Measurements from ENCODE around the gene RMI1. TPM values are rescaled to one million over a fixed set of nuclear protein-coding genes. Genes with fewer than 3 reads are reported as not detected.
A peak's percentile ranks its signal among the peaks of the same experiment; 100 is the strongest.

RMI1 gene
- total and polyA plus RNA-seq, 2 of the 8 experiments (the other 6 are each of a cell fraction or from before 2014, with no cell fraction given): 3.0 to 34.1 TPM

DNA sequence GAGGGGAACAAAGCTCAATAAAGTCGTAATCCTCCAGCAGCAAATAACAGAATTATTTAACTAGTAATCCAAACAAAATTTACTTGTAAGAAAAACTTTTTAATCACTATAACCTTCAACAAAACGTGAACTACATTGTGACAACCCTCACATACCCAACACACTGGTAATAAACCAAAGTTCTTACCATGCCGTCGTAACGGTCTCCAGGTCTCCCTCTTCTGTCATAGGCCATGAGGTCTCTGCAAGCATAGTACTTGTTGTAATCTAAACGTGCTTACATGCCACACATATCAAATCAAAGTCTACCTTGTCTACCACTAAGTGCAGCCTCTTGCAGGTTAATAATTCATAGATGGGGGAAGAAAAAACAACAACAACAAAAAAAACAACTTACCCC lies 9.1 kb upstream of the RMI1 start:
- H4K20me1 ChIP-seq (replicated peaks in 1 of 2; ENCODE audit: control insufficient read depth in 1 of 2, insufficient read depth in 2 of 2, low read length in 2 of 2): peaks cover 9 to 12% of the 10 kb centered on the region in 2 experiments
- no peaks in the 10 kb centered on the region for H3K9me3 ChIP-seq (ENCODE audit: insufficient read depth in 2 of 2, low read depth in 1 of 2, low read length in 1 of 2)
- H2BK15ac ChIP-seq (ENCODE audit: low read length): no peak overlapping the region
- H3K79me2 ChIP-seq (ENCODE audit: control insufficient read depth in 1 of 2, insufficient read depth in 2 of 2, low read length in 2 of 2): peaks cover 8 to 41% of the 10 kb centered on the region in 2 experiments
- no peak for DNase-seq (ENCODE audit: low read depth in 1 of 2, low spot score in 2 of 2)
- H2BK120ac ChIP-seq (replicated peaks; ENCODE audit: low read depth, low read length): no peak overlapping the region
- peaks cover 3% of the 10 kb centered on the region; the same call in 1 of the 2 replicates for H3K79me1 ChIP-seq (ENCODE audit: low read depth, low read length)
- H3K18ac ChIP-seq (ENCODE audit: extremely low read depth, low read length): no peak overlapping the region
- WGBS, 2 experiments (ENCODE audit: extremely low coverage in 1 of 2, insufficient coverage in 1 of 2, insufficient read length in 1 of 2, insufficient replicate concordance in 2 of 2, low coverage in 1 of 2, low lambda C conversion rate in 2 of 2, missing lambda C conversion rate in 1 of 2): 94% methylated on average over 6 of the region's 6 CpGs; no CpG with 5 or more reads in 1 of the 2 experiments
- no peak overlapping the region for H3K14ac ChIP-seq (ENCODE audit: insufficient read length)
- H3K9ac ChIP-seq (replicated peaks in 1 of 4; ENCODE audit: extremely low read depth in 1 of 4, low read depth in 3 of 4, low read length in 3 of 4): no peak overlapping the region
- no peak overlapping the region for H4K8ac ChIP-seq (ENCODE audit: extremely low read depth, insufficient read depth, low read length)
- no peak overlapping the region for H4K5ac ChIP-seq (ENCODE audit: insufficient read length, low read depth, low read length)
- no peak overlapping the region for H3K4ac ChIP-seq (replicated peaks; ENCODE audit: insufficient read length, low read depth, low read length)
- H3K23me2 ChIP-seq (ENCODE audit: low read depth, low read length): no peaks in the 10 kb centered on the region
- H2BK20ac ChIP-seq (ENCODE audit: low read length): no peak overlapping the region
- no peak for FAIRE-seq
- H2AK5ac ChIP-seq (ENCODE audit: low read depth, low read length): no peak overlapping the region
- no peak overlapping the region for H3K4me3 ChIP-seq (ENCODE audit: extremely low read depth in 1 of 4, insufficient read depth in 2 of 4, low read depth in 3 of 4, low read length in 4 of 4)
- no peak overlapping the region for H4K91ac ChIP-seq (replicated peaks; ENCODE audit: insufficient read length, low read length)
- no peaks in the 10 kb centered on the region for H3K4me1 ChIP-seq (replicated peaks in 1 of 4; ENCODE audit: control insufficient read depth in 3 of 4, insufficient read depth in 4 of 4, low read length in 3 of 4)
- no peak overlapping the region for H3K27ac ChIP-seq (ENCODE audit: low read depth, low read length)
- no peak overlapping the region for H3K56ac ChIP-seq (replicated peaks; ENCODE audit: insufficient read length, low read depth, low read length)
- POLR2A ChIA-PET (ENCODE audit: partially characterized antibody): interaction anchor here (1.0 to 4.8 kb wide), 11 partner anchors 9 to 216 kb away, joined by 3 to 102 read pairs (median 3); partner anchors contain the start of genes HNRNPK and RMI1
- no peaks in the 10 kb centered on the region for H3K27me3 ChIP-seq (replicated peaks in 1 of 4; ENCODE audit: control insufficient read depth in 3 of 4, extremely low read depth in 1 of 4, insufficient read depth in 3 of 4, low read length in 3 of 4)
- no peak overlapping the region for H3K4me2 ChIP-seq (ENCODE audit: insufficient read depth in 1 of 2, low read depth in 2 of 2, low read length in 2 of 2)
- peaks cover 58 to 98% (median 82%) of the 10 kb centered on the region in 4 experiments for H3K36me3 ChIP-seq (ENCODE audit: control insufficient read depth in 2 of 4, insufficient read depth in 4 of 4, low read length in 3 of 4)
- H2BK12ac ChIP-seq (ENCODE audit: low read depth, low read length): no peak overlapping the region
- CTCF ChIA-PET (ENCODE audit: partially characterized antibody): interaction anchor here (1.6 kb wide), 1 partner anchor 10 kb away, joined by 3 read pairs; no protein-coding TSS in a partner anchor
- H3K23ac ChIP-seq (ENCODE audit: insufficient read length): no peak overlapping the region
- no peak overlapping the region for H2BK5ac ChIP-seq (ENCODE audit: low read depth, low read length)
- no peak overlapping the region for H2AFZ ChIP-seq (ENCODE audit: low read length)
- TF ChIP-seq TCF12 (IDR thresholded peaks at IDR 0.05; ENCODE audit: low read depth, low read length): no peak
- TF ChIP-seq EP300 (IDR thresholded peaks at IDR 0.05; ENCODE audit: borderline replicate concordance in 1 of 2, low read depth in 2 of 2, low read length in 2 of 2): no peak
- no peak for TF ChIP-seq CTCF (IDR thresholded peaks at IDR 0.05; ENCODE audit: control extremely low read depth in 1 of 3, insufficient read depth in 1 of 3, low read depth in 1 of 3, low read length in 3 of 3)
- peak; percentile 44; the same call in 1 of the 2 replicates for TF ChIP-seq POLR2AphosphoS5 (IDR thresholded peaks at IDR 0.05; ENCODE audit: low read depth, low read length)
- TF ChIP-seq SUZ12 (IDR thresholded peaks at IDR 0.05; ENCODE audit: low read length): no peak
- TF ChIP-seq ASH2L (IDR thresholded peaks at IDR 0.05; ENCODE audit: low read length): no peak
- TF ChIP-seq CBX5 (IDR thresholded peaks at IDR 0.05; ENCODE audit: low read depth, low read length): no peak
- TF ChIP-seq POLR2A (IDR thresholded peaks at IDR 0.05; ENCODE audit: control extremely low read depth in 1 of 2, low read depth in 2 of 2, low read length in 2 of 2): peak in 1 of 2 experiments; percentile 54; a peak in 1 of 3 replicates
- TF ChIP-seq KDM4A (IDR thresholded peaks at IDR 0.05; ENCODE audit: low read depth, low read length, severe bottlenecking): no peak
- TF ChIP-seq TAF1 (IDR thresholded peaks at IDR 0.05; ENCODE audit: low read depth, low read length): no peak
- TF ChIP-seq MAX (IDR thresholded peaks at IDR 0.05): no peak
- TF ChIP-seq ZNF274 (IDR thresholded peaks at IDR 0.05; ENCODE audit: borderline replicate concordance, extremely low read depth, low read length): no peak
